GM12878 (cell line): ENCODE results near the gene CMSS1. TPM values are rescaled to one million over a fixed set of nuclear protein-coding genes. Genes with fewer than 3 reads are reported as not detected.

Experiments used
- ATF7 ChIP-seq: fragments of 450-650 bp; IDR thresholded peaks from 2 replicates; pipeline ENCODE4 v1.6.1; 2016; ENCODE audit warnings: low read depth, mild to moderate bottlenecking
- STAT1 ChIP-seq: fragments of 450-650 bp; conservative IDR thresholded peaks from 2 replicates; pipeline ENCODE4 v1.6.1; 2014; ENCODE audit warnings: antibody characterized with exemption, mild to moderate bottlenecking
- polyA plus RNA-seq, 11 experiments: library from polyadenylated mRNA; depleted of rRNA in 4 of 11; unstranded in 6 of 11; stranded (reverse) in 5 of 11; fragments of >200 nt; fragmentation: Nextera tagmentation in 4 of 11; fragmentation: Illumina TruSeq in 1 of 11; extraction: Ambion mirVana in 4 of 11; extraction: Trizol in 1 of 11; gene quantifications; 1 replicate in 1 of 11; 2 replicates in 10 of 11; pipeline versions ENCODE4 v1.2.1 to v1.2.3, GENCODE V29; 2011 to 2016; ENCODE audit warnings: inconsistent platforms in 2 of 11, missing spikeins in 2 of 11, low read depth in 1 of 11
- total RNA-seq, 4 experiments: library from RNA; depleted of rRNA in 3 of 4; stranded (reverse); fragments of >200 nt in 3 of 4; fragmentation: Illumina TruSeq in 1 of 4; extraction: Trizol in 1 of 4; gene quantifications; 2 replicates each; pipeline versions ENCODE4 v1.2.1 to v1.2.3, GENCODE V29; 2013 to 2021
- TF ChIP-seq, protein P1 (sequence below): fragments of 450-650 bp; IDR thresholded peaks from 2 replicates; pipeline ENCODE4 v1.6.1; 2017; ENCODE audit warnings: mild to moderate bottlenecking, moderate library complexity
- TF ChIP-seq, protein P2 (sequence below): fragments of 450-650 bp; IDR thresholded peaks from 2 replicates; pipeline ENCODE4 v1.6.1; 2016; ENCODE audit warnings: mild to moderate bottlenecking, moderate library complexity, borderline replicate concordance

CMSS1 gene
- total and polyA plus RNA-seq, 10 of the 15 experiments (the other 5 are each of a cell fraction or from before 2014, with no cell fraction given) = 31.0 to 118 (median 70.1) TPM

DNA sequence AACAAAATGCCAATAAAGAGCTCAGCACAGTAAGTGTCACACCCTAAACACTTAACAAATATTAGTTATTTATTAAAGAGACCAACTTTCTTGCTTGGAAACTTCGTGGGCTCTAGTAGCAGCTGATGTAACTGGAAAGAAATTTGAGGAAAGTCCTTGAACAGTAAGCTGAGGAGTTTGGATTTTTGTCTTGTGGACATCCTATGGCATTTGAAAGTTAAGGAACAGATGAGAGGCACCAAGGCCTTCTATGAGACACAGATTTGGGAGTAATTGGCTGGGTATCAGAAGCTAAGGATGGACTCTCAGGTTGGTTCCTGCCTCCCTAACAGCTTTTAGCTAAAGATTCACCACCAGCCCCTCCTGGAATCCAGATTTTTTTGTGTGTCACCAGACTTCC lies 356.3 kb downstream of the CMSS1 start (continued):
- TF ChIP-seq, protein P1, sequence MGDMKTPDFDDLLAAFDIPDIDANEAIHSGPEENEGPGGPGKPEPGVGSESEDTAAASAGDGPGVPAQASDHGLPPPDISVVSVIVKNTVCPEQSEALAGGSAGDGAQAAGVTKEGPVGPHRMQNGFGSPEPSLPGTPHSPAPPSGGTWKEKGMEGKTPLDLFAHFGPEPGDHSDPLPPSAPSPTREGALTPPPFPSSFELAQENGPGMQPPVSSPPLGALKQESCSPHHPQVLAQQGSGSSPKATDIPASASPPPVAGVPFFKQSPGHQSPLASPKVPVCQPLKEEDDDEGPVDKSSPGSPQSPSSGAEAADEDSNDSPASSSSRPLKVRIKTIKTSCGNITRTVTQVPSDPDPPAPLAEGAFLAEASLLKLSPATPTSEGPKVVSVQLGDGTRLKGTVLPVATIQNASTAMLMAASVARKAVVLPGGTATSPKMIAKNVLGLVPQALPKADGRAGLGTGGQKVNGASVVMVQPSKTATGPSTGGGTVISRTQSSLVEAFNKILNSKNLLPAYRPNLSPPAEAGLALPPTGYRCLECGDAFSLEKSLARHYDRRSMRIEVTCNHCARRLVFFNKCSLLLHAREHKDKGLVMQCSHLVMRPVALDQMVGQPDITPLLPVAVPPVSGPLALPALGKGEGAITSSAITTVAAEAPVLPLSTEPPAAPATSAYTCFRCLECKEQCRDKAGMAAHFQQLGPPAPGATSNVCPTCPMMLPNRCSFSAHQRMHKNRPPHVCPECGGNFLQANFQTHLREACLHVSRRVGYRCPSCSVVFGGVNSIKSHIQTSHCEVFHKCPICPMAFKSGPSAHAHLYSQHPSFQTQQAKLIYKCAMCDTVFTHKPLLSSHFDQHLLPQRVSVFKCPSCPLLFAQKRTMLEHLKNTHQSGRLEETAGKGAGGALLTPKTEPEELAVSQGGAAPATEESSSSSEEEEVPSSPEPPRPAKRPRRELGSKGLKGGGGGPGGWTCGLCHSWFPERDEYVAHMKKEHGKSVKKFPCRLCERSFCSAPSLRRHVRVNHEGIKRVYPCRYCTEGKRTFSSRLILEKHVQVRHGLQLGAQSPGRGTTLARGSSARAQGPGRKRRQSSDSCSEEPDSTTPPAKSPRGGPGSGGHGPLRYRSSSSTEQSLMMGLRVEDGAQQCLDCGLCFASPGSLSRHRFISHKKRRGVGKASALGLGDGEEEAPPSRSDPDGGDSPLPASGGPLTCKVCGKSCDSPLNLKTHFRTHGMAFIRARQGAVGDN = no peak
- TF ChIP-seq ATF7 (no peak), STAT1 (no peak)
- TF ChIP-seq, protein P2, sequence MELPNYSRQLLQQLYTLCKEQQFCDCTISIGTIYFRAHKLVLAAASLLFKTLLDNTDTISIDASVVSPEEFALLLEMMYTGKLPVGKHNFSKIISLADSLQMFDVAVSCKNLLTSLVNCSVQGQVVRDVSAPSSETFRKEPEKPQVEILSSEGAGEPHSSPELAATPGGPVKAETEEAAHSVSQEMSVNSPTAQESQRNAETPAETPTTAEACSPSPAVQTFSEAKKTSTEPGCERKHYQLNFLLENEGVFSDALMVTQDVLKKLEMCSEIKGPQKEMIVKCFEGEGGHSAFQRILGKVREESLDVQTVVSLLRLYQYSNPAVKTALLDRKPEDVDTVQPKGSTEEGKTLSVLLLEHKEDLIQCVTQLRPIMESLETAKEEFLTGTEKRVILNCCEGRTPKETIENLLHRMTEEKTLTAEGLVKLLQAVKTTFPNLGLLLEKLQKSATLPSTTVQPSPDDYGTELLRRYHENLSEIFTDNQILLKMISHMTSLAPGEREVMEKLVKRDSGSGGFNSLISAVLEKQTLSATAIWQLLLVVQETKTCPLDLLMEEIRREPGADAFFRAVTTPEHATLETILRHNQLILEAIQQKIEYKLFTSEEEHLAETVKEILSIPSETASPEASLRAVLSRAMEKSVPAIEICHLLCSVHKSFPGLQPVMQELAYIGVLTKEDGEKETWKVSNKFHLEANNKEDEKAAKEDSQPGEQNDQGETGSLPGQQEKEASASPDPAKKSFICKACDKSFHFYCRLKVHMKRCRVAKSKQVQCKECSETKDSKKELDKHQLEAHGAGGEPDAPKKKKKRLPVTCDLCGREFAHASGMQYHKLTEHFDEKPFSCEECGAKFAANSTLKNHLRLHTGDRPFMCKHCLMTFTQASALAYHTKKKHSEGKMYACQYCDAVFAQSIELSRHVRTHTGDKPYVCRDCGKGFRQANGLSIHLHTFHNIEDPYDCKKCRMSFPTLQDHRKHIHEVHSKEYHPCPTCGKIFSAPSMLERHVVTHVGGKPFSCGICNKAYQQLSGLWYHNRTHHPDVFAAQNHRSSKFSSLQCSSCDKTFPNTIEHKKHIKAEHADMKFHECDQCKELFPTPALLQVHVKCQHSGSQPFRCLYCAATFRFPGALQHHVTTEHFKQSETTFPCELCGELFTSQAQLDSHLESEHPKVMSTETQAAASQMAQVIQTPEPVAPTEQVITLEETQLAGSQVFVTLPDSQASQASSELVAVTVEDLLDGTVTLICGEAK = no peak
